T-helper 2 cell treated with Interferon-gamma antibody and Interleukin-4, amounts not matched to agents 5 μg/mL and 100 μg/mL, for 36 hours (primary cell): ENCODE data around the gene PIK3R6.
A peak's percentile ranks its signal among the peaks of the same experiment; 100 is the strongest.
"Not testable (repeated sequence)": the region's sequence is repeated elsewhere in the genome, so short reads cannot be mapped to it uniquely, and the experiment has no call there.

Source experiments
- DNase-seq: peaks from one replicate; pipeline ENCODE4 v3.0.0; 2021; ENCODE audit warnings: low spot score
- H3K27ac Mint-ChIP-seq: one replicate; pipeline ENCODE4 v1.8.0; 2021; ENCODE audit warnings: mild to moderate bottlenecking, mixed read lengths
- H3K27me3 Mint-ChIP-seq: one replicate; pipeline ENCODE4 v1.8.0; 2021; ENCODE audit warnings: low read depth, mixed read lengths
- H3K36me3 Mint-ChIP-seq: one replicate; pipeline ENCODE4 v1.8.0; 2021; ENCODE audit warnings: low read depth, mixed read lengths
- H3K4me1 Mint-ChIP-seq: one replicate; pipeline ENCODE4 v1.8.0; 2021; ENCODE audit warnings: low read depth, mixed read lengths
- H3K4me3 Mint-ChIP-seq: one replicate; pipeline ENCODE4 v1.8.0; 2022; ENCODE audit warnings: mild to moderate bottlenecking, moderate library complexity, mixed read lengths
- H3K9me3 Mint-ChIP-seq: one replicate; pipeline ENCODE4 v1.8.0; 2021; ENCODE audit warnings: mixed read lengths

The PIK3R6 gene

DNA sequence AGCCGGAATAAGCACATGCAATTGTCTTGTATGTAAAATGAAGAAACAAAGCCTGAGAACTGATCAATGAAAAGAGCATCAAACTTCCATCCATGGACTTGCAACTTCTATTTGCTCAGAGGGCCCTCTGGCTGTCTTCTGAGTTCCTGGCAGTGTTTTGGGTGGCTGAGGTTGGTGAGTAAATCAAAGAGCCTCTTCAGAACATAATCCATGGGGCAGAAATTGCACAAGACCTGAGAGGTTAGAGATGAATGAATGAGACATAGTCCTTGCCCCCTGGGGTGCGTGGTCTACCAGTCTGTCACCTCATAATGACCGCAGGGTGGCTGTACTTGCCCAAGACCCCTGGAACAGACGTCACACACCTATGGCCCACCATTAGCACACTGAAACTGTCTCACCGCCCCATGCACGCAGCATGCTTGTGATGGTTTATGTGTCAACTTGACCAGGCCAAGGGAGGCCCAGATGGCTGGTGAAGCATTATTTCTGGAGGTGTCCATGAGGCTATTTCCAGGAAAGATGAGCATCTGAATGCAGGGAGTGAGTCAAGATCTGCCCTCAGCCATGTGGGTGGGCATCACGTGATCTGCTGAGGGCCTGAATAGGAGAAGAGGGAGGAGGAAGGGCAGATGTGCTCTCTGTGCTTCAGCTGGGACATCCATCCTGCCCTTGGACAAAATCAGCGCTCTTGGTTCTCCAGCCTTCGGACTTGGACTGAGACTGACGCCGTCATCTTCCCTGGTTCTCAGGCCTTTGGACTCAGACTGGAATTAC is 8.3 kb downstream of the PIK3R6 start:
- H3K4me1 Mint-ChIP-seq = peaks cover 55% of the 10 kb centered on the region
- H3K36me3 Mint-ChIP-seq = peaks cover 45% of the 10 kb centered on the region
- H3K4me3 Mint-ChIP-seq = peak overlapping the region; percentile 18
- H3K27me3 Mint-ChIP-seq = no peaks in the 10 kb centered on the region
- H3K9me3 Mint-ChIP-seq = no peaks in the 10 kb centered on the region
- peak overlapping the region; percentile 76 for H3K27ac Mint-ChIP-seq
- DNase-seq = peak; percentile 62

GRCh38 chr17:8857919-8858318 is 9.6 kb downstream of the PIK3R6 start:
- peak; percentile 80 for DNase-seq
- H3K9me3 Mint-ChIP-seq = no peaks in the 10 kb centered on the region
- peaks cover 36% of the 10 kb centered on the region for H3K36me3 Mint-ChIP-seq
- H3K4me1 Mint-ChIP-seq = peaks cover 53% of the 10 kb centered on the region
- peak overlapping the region; percentile 88 for H3K4me3 Mint-ChIP-seq
- H3K27me3 Mint-ChIP-seq = no peaks in the 10 kb centered on the region
- H3K27ac Mint-ChIP-seq = peak overlapping the region; percentile 97

DNA sequence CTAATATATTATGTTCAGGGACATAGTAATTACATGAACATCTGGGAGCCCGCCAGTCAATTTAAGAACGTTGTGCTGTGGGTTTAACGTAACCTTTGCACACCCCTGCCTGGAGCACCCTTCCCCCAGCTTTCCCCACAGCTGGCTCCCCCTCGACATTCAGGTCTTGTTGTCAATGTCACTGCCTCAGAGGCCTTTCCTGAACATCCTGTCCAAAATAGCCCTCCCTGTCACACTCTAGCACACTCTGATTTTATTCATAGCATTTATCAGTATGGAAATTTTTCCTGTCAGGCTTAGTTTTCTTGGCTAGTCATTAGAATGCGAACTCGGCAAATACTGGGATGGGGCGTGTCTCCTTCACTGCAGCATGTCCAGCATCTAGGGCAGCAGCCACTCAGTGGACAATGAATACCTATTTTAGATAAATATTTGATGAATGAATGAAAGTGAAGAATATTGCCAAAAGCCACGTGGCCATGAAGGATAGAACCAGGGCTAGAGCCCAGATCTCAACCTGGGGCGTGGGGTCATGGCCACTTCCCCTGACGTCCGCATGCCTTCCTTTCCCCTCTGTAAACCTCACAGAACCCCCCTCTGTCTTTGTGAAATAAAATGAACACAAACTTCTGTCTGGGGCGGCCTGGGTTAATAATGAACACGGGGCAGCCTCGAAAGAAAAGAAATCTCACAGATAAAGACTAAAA is 10.5 kb downstream of the PIK3R6 start:
- H3K36me3 Mint-ChIP-seq = peaks cover 32% of the 10 kb centered on the region
- peak overlapping the region; percentile 97 for H3K27ac Mint-ChIP-seq
- H3K4me1 Mint-ChIP-seq = peaks cover 44% of the 10 kb centered on the region
- no peak for DNase-seq
- H3K27me3 Mint-ChIP-seq = no peaks in the 10 kb centered on the region
- H3K4me3 Mint-ChIP-seq = peak overlapping the region; percentile 88
- no peaks in the 10 kb centered on the region for H3K9me3 Mint-ChIP-seq

- H3K4me3 Mint-ChIP-seq, H3K27me3 Mint-ChIP-seq, DNase-seq, H3K9me3 Mint-ChIP-seq, H3K27ac Mint-ChIP-seq: not testable (repeated sequence)
- peaks cover 36% of the 10 kb centered on the region for H3K36me3 Mint-ChIP-seq
- H3K4me1 Mint-ChIP-seq = peaks cover 40% of the 10 kb centered on the region
Observed at GRCh38 chr17:8856205-8856603, 11.3 kb downstream of the PIK3R6 start.

- H3K27me3 Mint-ChIP-seq = no peaks in the 10 kb centered on the region
- H3K4me3 Mint-ChIP-seq = peak overlapping the region; percentile 28
- peaks cover 37% of the 10 kb centered on the region for H3K4me1 Mint-ChIP-seq
- peak; percentile 50 for DNase-seq
- no peaks in the 10 kb centered on the region for H3K9me3 Mint-ChIP-seq
- H3K36me3 Mint-ChIP-seq = peaks cover 38% of the 10 kb centered on the region
- no peak overlapping the region for H3K27ac Mint-ChIP-seq
Observed at GRCh38 chr17:8855477-8856204, 11.8 kb downstream of the PIK3R6 start.

GRCh38 chr17:8851600-8851999 is 15.9 kb downstream of the PIK3R6 start:
- no peak for DNase-seq
- Mint-ChIP-seq H3K36me3 (peaks cover 48% of the 10 kb centered on the region), H3K27me3 (no peaks in the 10 kb centered on the region), H3K4me1 (peaks cover 12% of the 10 kb centered on the region), H3K9me3 (no peaks in the 10 kb centered on the region), H3K27ac (no peak overlapping the region), H3K4me3 (no peak overlapping the region)

DNA sequence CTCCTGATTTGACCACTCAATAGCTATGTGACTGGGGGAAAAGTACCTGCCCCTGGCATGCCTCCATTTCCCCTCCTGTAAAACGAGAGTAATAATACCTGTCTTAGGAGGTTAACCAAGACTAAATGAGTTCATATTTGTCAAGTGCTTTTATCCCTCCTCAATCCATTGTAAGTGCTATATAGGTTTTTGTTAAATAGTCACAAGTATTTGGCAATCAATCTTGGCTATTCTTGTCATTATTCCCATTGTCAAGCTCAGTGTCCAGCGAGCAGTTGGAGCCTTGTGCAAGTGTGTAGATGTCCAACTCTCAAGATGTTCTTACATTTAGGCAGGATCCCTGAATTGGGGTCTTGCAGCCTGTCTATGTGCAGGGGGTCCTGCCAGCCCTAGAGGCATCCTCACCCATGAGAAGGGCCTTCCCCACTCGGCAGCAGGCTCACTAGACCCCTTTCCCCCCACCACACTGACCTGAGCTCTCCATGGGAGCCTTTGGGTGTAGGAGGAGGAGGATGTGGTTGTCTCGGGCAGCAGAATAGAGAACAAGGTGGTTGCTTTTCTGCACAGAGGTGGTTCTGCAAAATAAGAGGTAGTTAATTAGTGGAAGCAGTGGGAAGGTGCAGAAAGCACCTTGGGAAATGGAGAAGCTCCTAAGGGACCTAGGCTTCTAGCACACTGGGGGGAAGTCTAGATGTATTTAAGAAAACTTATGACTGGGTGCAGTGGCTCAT is 18.0 kb downstream of the PIK3R6 start:
- H3K27ac Mint-ChIP-seq = no peak overlapping the region
- H3K36me3 Mint-ChIP-seq = peaks cover 55% of the 10 kb centered on the region
- H3K9me3 Mint-ChIP-seq = no peaks in the 10 kb centered on the region
- peaks cover 7% of the 10 kb centered on the region for H3K4me1 Mint-ChIP-seq
- DNase-seq = no peak
- no peaks in the 10 kb centered on the region for H3K27me3 Mint-ChIP-seq
- no peak overlapping the region for H3K4me3 Mint-ChIP-seq

DNA sequence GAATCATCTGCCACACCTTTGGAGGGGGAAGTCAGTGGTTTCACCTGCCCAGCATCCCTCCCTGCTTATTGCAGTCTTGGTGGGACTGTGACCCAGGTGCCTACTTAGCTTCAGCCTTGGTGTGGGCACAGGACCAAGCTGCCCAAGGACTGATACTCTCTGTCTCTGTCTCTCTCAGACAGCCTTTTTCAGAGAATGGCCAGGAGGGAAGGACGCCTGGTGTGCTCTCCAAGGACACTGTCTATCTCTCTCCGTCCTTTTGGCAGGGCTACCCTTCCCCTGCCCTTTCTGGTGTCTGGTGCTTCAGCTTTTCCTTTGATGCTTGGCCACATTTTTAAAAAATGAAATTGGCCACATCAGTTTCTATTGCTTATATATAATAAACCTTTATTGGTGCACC is 19.6 kb downstream of the PIK3R6 start:
- Mint-ChIP-seq H3K4me1 (peaks cover 9% of the 10 kb centered on the region), H3K4me3 (no peak overlapping the region)

DNA sequence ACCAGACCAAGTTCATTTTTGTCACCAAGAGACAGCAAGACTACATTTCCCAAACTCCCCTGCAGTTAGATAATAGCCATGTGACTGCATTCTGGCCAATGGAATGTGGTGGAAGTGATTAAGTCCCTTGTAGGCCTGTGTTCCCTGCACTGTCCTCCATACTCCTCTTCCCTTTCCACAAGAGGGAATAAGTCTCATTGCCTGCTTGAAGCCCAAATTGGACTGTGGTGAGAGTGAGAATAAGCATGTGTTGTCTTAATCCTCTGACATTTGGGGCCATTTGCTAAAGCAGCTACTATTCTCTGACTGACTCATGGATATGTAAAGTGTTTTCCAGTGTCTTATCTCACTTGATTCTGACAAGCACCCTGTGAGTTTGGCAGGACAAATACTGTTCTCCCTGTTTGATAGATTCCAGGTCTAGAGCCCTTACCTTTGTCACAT is 20.7 kb downstream of the PIK3R6 start:
- Mint-ChIP-seq H3K27ac (no peak overlapping the region), H3K36me3 (peaks cover 48% of the 10 kb centered on the region), H3K27me3 (no peaks in the 10 kb centered on the region), H3K9me3 (no peaks in the 10 kb centered on the region), H3K4me3 (no peak overlapping the region), H3K4me1 (peaks cover 7% of the 10 kb centered on the region)
- DNase-seq = no peak

More for the DNA sequence above, 19.6 kb downstream of the PIK3R6 start:
- no peak overlapping the region for H3K27ac Mint-ChIP-seq
- no peak for DNase-seq
- peaks cover 53% of the 10 kb centered on the region for H3K36me3 Mint-ChIP-seq
- H3K9me3 Mint-ChIP-seq = no peaks in the 10 kb centered on the region
- no peaks in the 10 kb centered on the region for H3K27me3 Mint-ChIP-seq

GRCh38 chr17:8844229-8845218 is 22.9 kb downstream of the PIK3R6 start:
- Mint-ChIP-seq H3K4me3 (no peak overlapping the region), H3K4me1 (peaks cover 2% of the 10 kb centered on the region), H3K9me3 (no peaks in the 10 kb centered on the region), H3K27ac (no peak overlapping the region), H3K27me3 (no peaks in the 10 kb centered on the region), H3K36me3 (peaks cover 39% of the 10 kb centered on the region)
- DNase-seq = no peak

GRCh38 chr17:8843344-8843743 is 24.1 kb downstream of the PIK3R6 start:
- peaks cover 31% of the 10 kb centered on the region for H3K36me3 Mint-ChIP-seq
- peak overlapping the region; percentile 56 for H3K27ac Mint-ChIP-seq
- no peak for DNase-seq
- H3K4me1 Mint-ChIP-seq = peaks cover 2% of the 10 kb centered on the region
- H3K9me3 Mint-ChIP-seq = no peaks in the 10 kb centered on the region
- no peaks in the 10 kb centered on the region for H3K27me3 Mint-ChIP-seq
- H3K4me3 Mint-ChIP-seq = no peak overlapping the region

DNA sequence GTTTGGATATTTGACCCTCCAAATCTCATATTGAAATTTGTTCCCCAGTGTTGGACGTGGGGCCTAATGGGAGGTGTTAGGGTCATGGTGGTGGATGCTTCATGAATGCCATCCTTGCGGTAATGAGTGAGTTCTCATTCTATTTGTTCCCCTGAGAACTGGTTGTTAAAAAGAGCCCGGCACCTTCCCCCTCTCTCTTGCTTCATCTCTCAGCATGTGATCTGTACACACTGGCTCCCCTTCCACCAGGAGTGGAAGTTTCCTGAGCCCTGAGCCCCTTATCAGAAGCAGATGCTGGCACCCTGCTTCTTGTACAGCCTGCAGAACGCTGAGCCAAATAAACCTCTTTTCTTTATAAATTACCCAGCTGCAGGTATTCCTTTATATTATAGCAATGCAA is 25.6 kb downstream of the PIK3R6 start:
- H3K9me3 Mint-ChIP-seq = no peaks in the 10 kb centered on the region
- no peaks in the 10 kb centered on the region for H3K27me3 Mint-ChIP-seq
- H3K4me3 Mint-ChIP-seq = no peak overlapping the region
- no peak for DNase-seq
- H3K4me1 Mint-ChIP-seq = peaks cover 2% of the 10 kb centered on the region
- no peak overlapping the region for H3K27ac Mint-ChIP-seq
- H3K36me3 Mint-ChIP-seq = peaks cover 32% of the 10 kb centered on the region
